Ecto neural progenitor cell (in vitro differentiated cells): Measurements from ENCODE around the gene PCAT7.

ENCODE experiments used
- DNase-seq: peaks from one replicate; pipeline ENCODE4 v3.0.0-alpha.2; 2018; ENCODE audit warnings: low spot score

The PCAT7 gene

DNA sequence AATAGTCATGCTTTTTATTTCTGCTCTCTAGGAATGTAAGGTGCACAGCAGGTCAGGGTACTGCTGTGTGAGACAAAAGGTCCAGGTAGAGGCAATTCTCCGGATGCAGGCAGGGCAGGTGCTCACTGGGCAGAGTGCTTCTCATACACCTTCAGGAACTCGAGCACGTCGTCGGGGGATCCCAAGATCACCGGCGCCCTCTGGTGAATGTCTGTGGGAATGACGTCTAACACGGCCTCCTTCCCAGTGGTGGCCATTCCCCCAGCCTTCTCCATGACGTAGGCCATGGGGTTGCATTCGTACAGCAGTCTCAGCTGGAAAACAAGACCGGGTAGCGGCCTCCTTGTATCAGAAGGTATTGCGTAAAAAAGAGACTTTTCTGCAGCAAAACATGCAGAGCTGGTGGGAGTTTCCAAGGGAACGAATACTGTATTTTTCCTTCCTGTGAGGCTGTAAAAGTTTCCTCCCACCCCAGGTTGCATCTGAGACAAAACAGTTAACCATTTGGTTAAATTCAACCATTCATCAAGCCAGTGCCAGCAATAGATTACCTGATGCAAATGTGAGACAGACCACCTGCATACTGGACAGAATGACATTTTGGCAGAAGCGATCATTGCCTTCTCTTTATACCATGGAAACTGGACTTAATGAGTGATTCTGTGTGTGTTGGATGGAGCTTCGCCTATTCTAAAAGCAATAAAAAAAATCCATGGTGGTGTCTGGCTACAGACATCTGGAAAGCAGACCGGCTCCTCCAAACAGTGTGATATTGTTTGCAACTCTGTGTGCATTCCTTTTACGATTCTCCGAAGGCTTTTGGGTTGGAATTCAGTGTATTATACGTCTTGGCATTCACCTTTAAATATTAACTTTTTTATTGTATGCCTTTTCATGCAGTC is 48.6 kb downstream of the PCAT7 start:
- peak; percentile 88 for DNase-seq

DNA sequence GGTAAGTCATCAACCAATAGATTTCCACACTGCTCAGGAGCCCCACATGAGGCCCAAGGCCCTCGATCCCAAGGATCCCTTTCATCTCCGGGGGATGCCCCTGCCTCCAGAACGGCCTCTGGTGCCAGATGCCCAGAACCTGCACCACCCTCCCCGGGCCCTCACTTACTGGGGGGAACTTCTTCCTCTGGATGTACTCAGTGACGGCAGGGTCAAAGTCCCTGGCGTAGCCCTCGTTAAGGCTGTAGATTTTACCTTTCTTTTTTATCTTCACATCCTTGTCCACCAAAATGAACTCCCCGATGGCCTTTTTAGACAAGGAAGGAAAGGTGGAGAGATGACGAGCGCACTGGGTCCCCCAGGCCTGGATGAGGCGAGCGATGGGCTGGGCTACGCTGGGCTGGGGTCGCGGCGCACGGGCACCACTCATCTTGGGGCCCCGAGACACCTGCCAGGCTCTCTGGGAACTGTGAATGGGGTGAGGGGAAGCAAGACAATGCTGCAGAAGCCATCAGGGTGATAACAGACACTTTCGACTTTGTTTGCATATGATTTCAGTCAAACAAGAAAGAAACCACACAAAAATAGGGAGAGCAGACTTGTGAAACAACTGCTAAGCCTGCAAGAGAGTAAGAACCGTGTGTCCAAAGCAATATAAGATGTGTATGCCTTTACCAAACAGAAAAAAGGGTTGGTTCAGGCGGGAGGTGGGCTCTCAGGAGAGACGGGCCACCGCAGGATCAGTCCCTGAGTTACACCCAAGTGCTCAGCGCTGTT is 52.0 kb downstream of the PCAT7 start:
- no peak for DNase-seq

DNA sequence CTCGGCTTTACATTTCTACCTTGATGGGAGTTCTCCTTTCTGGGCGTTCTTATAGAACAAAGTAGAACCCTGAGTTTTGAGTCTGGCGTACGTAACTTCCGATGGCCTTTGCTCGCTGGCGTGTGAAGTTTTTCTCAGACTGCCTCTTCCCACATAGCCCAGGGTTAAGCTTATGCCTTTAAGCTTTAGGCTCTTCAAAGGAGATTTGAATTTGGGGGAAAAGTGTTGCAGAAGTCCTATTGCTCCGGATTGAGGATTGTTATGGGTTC is 52.5 kb downstream of the PCAT7 start:
- no peak for DNase-seq

DNA sequence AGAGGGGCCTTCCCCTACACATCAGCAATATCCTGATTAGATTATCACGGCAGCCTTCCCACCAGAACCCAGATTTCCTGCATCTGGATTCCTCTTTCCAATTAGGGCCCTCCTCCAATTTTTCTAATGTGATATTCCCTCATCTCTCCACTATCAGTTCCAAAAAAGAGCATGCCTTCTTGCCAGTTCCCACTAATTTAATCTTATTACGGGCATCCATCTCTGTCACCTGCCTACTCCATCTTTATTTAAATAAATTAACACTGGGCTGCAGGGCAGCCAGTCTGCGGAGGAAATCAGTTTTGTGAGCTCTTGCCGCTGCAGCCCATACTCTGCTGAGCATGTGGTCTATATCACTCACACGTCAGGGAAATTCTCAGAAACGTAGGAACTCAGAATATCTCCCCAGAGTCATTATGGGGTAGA is 55.3 kb downstream of the PCAT7 start:
- DNase-seq, result no peak

DNA sequence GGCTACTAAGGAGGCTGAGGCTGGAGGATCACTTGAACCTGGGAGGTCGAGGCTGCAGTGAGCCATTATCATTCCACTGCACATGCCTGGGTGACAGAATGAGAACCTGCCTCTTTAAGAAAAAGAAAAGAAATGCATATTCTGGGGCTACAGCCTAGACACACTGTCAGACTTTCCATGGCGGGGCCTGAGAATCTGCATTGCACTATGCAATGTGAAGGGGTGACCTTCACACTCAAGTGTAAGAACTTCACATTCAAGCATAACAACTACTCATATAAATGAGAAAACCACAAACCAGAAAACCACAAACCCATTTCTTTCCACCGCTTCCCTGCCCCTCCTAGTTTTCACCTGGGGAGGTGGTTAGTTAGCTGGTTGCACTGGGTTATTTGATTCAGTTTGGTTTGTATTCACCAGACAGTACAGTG is 56.8 kb downstream of the PCAT7 start:
- DNase-seq, result no peak

DNA sequence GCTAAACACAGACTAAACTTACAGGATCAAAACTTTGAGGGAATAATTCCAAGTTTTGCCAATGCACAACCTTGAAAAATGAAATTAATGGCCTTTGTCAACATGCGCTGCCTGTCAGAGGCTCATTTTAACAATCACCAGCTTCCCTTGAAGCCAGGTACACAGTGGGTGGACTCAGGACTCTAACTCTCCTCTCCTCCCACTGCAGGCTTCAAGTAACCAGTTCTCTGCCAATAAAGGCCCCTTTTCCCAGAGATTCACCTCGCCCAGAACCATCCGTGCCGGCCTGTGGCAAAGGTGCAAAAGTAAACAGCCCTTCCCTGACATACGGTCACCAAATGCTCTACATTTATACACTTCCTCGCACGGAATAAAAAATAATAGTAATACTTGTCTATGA is 57.2 kb downstream of the PCAT7 start:
- DNase-seq, result no peak

DNA sequence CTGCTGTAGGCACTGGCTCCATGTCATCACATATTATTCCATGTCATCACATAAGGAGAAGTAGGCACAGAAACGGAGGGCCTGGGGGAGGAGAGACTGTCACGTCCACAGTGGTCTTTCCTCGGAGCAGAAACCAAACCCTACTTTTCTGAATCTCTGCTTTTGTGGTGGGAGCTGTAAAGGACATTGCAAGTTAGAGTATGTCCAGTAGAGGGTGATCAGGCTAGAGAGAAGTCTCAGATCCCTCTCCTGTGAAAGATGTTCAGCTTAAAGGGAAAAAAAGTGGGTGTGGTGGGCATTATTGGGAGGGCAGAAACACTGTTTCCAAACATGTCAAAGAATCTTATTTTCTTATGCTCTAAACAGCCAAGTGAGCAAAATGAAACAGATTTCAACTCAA is 58.1 kb downstream of the PCAT7 start:
- no peak for DNase-seq

DNA sequence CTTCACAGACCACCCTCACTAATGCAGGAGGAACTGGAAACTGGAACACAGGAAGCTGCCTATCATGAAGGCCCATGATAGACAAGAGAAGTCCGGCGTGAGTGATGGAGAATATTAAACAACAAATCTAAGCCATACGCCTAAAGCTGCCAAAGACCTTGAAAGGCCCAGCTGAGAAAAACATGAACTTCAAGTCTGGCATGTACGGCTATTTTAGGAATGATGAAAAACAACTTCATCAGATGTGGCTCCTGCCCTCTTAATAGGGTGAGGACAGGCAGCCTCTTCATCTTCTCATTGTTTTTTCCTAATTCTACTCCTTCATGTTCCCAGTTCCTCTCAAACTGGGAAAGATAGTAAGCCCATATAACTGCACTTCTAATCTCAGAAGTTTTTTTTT is 64.1 kb downstream of the PCAT7 start:
- DNase-seq, result no peak
